ENCODE results near the gene ASAP2.

Gene ASAP2

GRCh38 chr2:9445089-9445488, 238.5 kb downstream of the ASAP2 start:
- H3K4me3 ChIP-seq, result no peak overlapping the region
- H3K27ac ChIP-seq, result no peak overlapping the region
- DNase-seq (ENCODE audit: low spot score), result no peak
- TF ChIP-seq, protein P1, sequence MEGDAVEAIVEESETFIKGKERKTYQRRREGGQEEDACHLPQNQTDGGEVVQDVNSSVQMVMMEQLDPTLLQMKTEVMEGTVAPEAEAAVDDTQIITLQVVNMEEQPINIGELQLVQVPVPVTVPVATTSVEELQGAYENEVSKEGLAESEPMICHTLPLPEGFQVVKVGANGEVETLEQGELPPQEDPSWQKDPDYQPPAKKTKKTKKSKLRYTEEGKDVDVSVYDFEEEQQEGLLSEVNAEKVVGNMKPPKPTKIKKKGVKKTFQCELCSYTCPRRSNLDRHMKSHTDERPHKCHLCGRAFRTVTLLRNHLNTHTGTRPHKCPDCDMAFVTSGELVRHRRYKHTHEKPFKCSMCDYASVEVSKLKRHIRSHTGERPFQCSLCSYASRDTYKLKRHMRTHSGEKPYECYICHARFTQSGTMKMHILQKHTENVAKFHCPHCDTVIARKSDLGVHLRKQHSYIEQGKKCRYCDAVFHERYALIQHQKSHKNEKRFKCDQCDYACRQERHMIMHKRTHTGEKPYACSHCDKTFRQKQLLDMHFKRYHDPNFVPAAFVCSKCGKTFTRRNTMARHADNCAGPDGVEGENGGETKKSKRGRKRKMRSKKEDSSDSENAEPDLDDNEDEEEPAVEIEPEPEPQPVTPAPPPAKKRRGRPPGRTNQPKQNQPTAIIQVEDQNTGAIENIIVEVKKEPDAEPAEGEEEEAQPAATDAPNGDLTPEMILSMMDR (IDR thresholded peaks at IDR 0.05), result no peak

GRCh38 chr2:9451231-9451630, 244.6 kb downstream of the ASAP2 start:
- Histone ChIP-seq H3K27ac (no peak overlapping the region), H3K4me3 (no peak overlapping the region)
- TF ChIP-seq, protein P1 (IDR thresholded peaks at IDR 0.05), result no peak
- no peak for DNase-seq (ENCODE audit: low spot score)

Data from coronary artery (tissue), 2 donors.